ENCODE results near the gene ETV5.

The ETV5 gene

DNA sequence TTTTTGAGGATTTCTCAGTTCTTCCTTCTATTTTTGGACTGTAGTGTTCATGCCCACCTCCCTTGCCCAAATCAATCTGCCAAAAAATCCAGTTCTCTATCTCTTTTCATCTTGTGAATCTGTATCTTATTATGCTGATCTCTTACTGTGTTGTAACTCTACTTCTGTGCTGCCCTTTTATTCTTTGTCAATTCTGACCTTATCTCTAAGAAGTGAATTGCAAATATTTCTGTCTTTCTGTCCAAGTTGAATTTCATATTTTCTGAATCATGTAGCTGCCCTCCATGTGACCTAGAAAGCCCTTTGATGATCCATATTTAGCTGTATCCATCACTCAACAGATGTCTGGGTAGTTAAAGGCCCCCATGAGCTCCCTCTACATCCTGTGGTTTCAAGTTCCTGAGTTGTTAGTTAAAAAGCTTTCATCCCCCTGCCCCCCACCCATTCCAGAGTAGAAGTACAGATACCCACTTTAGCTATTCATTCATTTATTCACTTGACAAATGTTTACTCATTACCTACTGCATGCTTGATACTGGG is 33.6 kb upstream of the ETV5 start:
- Histone ChIP-seq H3K27me3 (ENCODE audit: control insufficient read depth in 5 of 5, insufficient read depth in 4 of 5, low read length in 5 of 5) (no peaks in the 10 kb centered on the region), H3K4me1 (ENCODE audit: control insufficient read depth in 5 of 5, insufficient read depth in 5 of 5, low read length in 5 of 5) (peaks cover 0 to 7% (median 0%) of the 10 kb centered on the region in 5 donors), H3K9me3 (ENCODE audit: control insufficient read depth in 5 of 5, low read length in 5 of 5) (no peaks in the 10 kb centered on the region), H3K36me3 (ENCODE audit: control insufficient read depth in 5 of 5, insufficient read depth in 5 of 5, low read length in 5 of 5) (no peaks in the 10 kb centered on the region), H3K9ac (ENCODE audit: low read length in 5 of 5) (no peak overlapping the region), H3K27ac (ENCODE audit: low read depth, low read length) (no peak overlapping the region), H3K4me3 (ENCODE audit: low read depth in 1 of 5, low read length in 5 of 5) (no peak overlapping the region)

GRCh38 chr3:186141790-186142189 is 32.9 kb upstream of the ETV5 start:
- Histone ChIP-seq H3K36me3 (ENCODE audit: control insufficient read depth in 5 of 5, insufficient read depth in 5 of 5, low read length in 5 of 5) (no peaks in the 10 kb centered on the region), H3K27me3 (ENCODE audit: control insufficient read depth in 5 of 5, insufficient read depth in 4 of 5, low read length in 5 of 5) (no peaks in the 10 kb centered on the region), H3K9ac (ENCODE audit: low read length in 5 of 5) (no peak overlapping the region), H3K27ac (ENCODE audit: low read depth, low read length) (no peak overlapping the region), H3K4me1 (ENCODE audit: control insufficient read depth in 5 of 5, insufficient read depth in 5 of 5, low read length in 5 of 5) (peaks cover 0 to 1% (median 0%) of the 10 kb centered on the region in 5 donors), H3K9me3 (ENCODE audit: control insufficient read depth in 5 of 5, low read length in 5 of 5) (no peaks in the 10 kb centered on the region), H3K4me3 (ENCODE audit: low read depth in 1 of 5, low read length in 5 of 5) (no peak overlapping the region)

DNA sequence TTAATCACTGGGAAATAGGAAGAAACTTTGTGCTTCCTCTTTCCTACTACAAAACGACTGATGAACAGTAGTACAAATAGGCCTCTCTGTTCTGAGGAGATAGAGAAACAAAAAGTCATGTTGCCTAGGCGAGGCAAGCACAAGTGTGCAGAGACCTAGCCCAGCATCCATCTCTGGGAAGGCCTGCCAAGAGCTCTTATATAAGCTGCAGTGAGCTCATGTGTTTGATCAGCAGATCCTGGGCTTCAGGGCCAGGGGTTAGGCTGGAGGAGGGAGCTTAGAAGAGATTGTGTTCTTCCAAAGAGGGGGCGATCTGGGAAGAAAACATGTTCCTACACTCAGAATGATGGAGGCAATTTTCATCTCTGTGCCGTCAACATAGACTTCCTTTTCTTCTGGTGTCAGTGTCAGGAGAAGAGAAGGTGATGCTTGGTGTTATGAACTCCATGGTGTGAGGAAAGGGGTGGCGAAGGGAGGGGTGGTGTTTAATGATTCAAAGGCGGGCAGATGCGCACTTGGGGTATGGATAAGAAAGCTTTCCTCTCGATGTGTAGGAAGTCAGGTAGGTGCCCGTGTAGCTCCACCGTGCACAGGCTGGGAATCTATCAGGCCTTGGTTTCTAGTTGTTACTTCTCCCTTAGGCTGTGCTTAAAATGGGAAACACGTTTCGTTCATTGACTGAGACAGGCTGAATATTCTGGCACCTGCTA is 29.5 kb upstream of the ETV5 start:
- H3K4me1 ChIP-seq (ENCODE audit: control insufficient read depth in 5 of 5, insufficient read depth in 5 of 5, low read length in 5 of 5) = no peaks in the 10 kb centered on the region
- no peak overlapping the region for H3K4me3 ChIP-seq (ENCODE audit: low read depth in 1 of 5, low read length in 5 of 5)
- H3K9ac ChIP-seq (ENCODE audit: low read length in 5 of 5) = no peak overlapping the region
- no peaks in the 10 kb centered on the region for H3K9me3 ChIP-seq (ENCODE audit: control insufficient read depth in 5 of 5, low read length in 5 of 5)
- H3K27me3 ChIP-seq (ENCODE audit: control insufficient read depth in 5 of 5, insufficient read depth in 4 of 5, low read length in 5 of 5) = no peaks in the 10 kb centered on the region
- H3K36me3 ChIP-seq (ENCODE audit: control insufficient read depth in 5 of 5, insufficient read depth in 5 of 5, low read length in 5 of 5) = no peaks in the 10 kb centered on the region
- H3K27ac ChIP-seq (ENCODE audit: low read depth, low read length) = no peak overlapping the region

DNA sequence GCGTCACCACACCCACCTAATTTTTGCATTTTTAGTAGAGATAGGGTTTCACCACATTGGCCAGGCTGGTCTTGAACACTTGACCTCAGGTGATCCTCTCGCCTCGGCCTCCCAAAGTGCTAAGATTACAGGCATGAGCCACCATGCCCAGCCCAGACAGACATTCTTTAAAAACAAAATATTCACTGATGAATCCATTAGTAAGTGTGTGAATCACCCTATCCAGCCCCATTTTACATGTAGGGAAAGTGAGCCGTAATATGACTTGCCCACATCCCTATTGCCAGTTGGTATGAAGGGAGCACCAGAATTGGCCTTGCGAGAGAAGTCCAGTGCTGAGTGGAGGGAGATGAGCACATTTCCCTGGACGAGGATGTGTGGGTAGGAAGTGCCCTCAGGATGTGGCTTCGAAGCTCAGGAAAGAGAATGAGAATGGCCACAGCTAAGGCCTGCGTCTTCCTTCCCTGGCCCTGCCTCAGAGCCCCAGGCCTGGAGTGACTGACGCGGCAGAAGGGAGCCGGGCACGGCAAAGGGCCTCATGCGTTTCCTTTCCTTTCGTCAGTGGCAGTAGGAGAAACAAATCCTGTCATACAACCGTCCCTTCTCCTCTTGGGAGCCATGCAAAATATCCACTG is 28.3 kb upstream of the ETV5 start:
- no peaks in the 10 kb centered on the region for H3K9me3 ChIP-seq (ENCODE audit: control insufficient read depth in 5 of 5, low read length in 5 of 5)
- no peak overlapping the region for H3K9ac ChIP-seq (ENCODE audit: low read length in 5 of 5)
- H3K27ac ChIP-seq (ENCODE audit: low read depth, low read length) = no peak overlapping the region
- H3K4me1 ChIP-seq (ENCODE audit: control insufficient read depth in 5 of 5, insufficient read depth in 5 of 5, low read length in 5 of 5) = no peaks in the 10 kb centered on the region
- H3K27me3 ChIP-seq (ENCODE audit: control insufficient read depth in 5 of 5, insufficient read depth in 4 of 5, low read length in 5 of 5) = no peaks in the 10 kb centered on the region
- H3K4me3 ChIP-seq (ENCODE audit: low read depth in 1 of 5, low read length in 5 of 5) = no peak overlapping the region
- H3K36me3 ChIP-seq (ENCODE audit: control insufficient read depth in 5 of 5, insufficient read depth in 5 of 5, low read length in 5 of 5) = no peaks in the 10 kb centered on the region

- H3K9ac ChIP-seq (ENCODE audit: low read length in 5 of 5) = no peak overlapping the region
- no peaks in the 10 kb centered on the region for H3K27me3 ChIP-seq (ENCODE audit: control insufficient read depth in 5 of 5, insufficient read depth in 4 of 5, low read length in 5 of 5)
- no peak overlapping the region for H3K27ac ChIP-seq (ENCODE audit: low read depth, low read length)
- H3K4me3 ChIP-seq (ENCODE audit: low read depth in 1 of 5, low read length in 5 of 5) = no peak overlapping the region
- no peaks in the 10 kb centered on the region for H3K9me3 ChIP-seq (ENCODE audit: control insufficient read depth in 5 of 5, low read length in 5 of 5)
- H3K4me1 ChIP-seq (ENCODE audit: control insufficient read depth in 5 of 5, insufficient read depth in 5 of 5, low read length in 5 of 5) = no peaks in the 10 kb centered on the region
- no peaks in the 10 kb centered on the region for H3K36me3 ChIP-seq (ENCODE audit: control insufficient read depth in 5 of 5, insufficient read depth in 5 of 5, low read length in 5 of 5)
These were observed 25.1 kb upstream of the ETV5 start for GRCh38 chr3:186133980-186134379.

GRCh38 chr3:186132487-186132886 is 23.6 kb upstream of the ETV5 start:
- no peak overlapping the region for H3K4me3 ChIP-seq (ENCODE audit: low read depth in 1 of 5, low read length in 5 of 5)
- H3K9ac ChIP-seq (ENCODE audit: low read length in 5 of 5) = no peak overlapping the region
- H3K9me3 ChIP-seq (ENCODE audit: control insufficient read depth in 5 of 5, low read length in 5 of 5) = no peaks in the 10 kb centered on the region
- H3K27me3 ChIP-seq (ENCODE audit: control insufficient read depth in 5 of 5, insufficient read depth in 4 of 5, low read length in 5 of 5) = no peaks in the 10 kb centered on the region
- no peaks in the 10 kb centered on the region for H3K36me3 ChIP-seq (ENCODE audit: control insufficient read depth in 5 of 5, insufficient read depth in 5 of 5, low read length in 5 of 5)
- H3K27ac ChIP-seq (ENCODE audit: low read depth, low read length) = no peak overlapping the region
- H3K4me1 ChIP-seq (ENCODE audit: control insufficient read depth in 5 of 5, insufficient read depth in 5 of 5, low read length in 5 of 5) = no peaks in the 10 kb centered on the region

DNA sequence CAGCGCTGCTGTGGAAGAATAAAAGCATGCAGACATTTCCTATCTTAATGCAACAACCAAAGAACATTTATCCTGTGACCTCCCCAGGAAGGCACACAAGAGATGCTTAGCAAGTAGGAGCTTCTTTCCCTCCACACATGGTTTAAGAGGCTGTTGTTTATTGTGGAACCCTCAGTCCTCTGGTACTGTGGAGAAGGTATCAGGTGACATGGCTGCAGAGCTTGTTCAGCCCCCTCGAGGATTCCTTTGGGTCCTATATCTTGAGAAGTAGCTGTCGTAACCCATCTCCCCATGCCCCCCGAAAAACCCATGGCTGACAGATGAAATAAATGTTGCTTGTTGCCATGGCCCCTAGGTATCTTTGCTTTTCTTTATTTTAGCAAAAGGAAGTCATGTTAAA is 20.3 kb upstream of the ETV5 start:
- Histone ChIP-seq H3K27ac (ENCODE audit: low read depth, low read length) (no peak overlapping the region), H3K4me1 (ENCODE audit: control insufficient read depth in 5 of 5, insufficient read depth in 5 of 5, low read length in 5 of 5) (no peaks in the 10 kb centered on the region), H3K27me3 (ENCODE audit: control insufficient read depth in 5 of 5, insufficient read depth in 4 of 5, low read length in 5 of 5) (peaks cover 0 to 2% (median 0%) of the 10 kb centered on the region in 5 donors), H3K36me3 (ENCODE audit: control insufficient read depth in 5 of 5, insufficient read depth in 5 of 5, low read length in 5 of 5) (no peaks in the 10 kb centered on the region), H3K9ac (ENCODE audit: low read length in 5 of 5) (no peak overlapping the region), H3K4me3 (ENCODE audit: low read depth in 1 of 5, low read length in 5 of 5) (no peak overlapping the region), H3K9me3 (ENCODE audit: control insufficient read depth in 5 of 5, low read length in 5 of 5) (no peaks in the 10 kb centered on the region)

- H3K4me3 ChIP-seq (ENCODE audit: low read depth in 1 of 5, low read length in 5 of 5) = no peak overlapping the region
- peaks cover 0 to 4% (median 0%) of the 10 kb centered on the region in 5 donors for H3K27me3 ChIP-seq (ENCODE audit: control insufficient read depth in 5 of 5, insufficient read depth in 4 of 5, low read length in 5 of 5)
- H3K9ac ChIP-seq (ENCODE audit: low read length in 5 of 5) = no peak overlapping the region
- H3K4me1 ChIP-seq (ENCODE audit: control insufficient read depth in 5 of 5, insufficient read depth in 5 of 5, low read length in 5 of 5) = no peaks in the 10 kb centered on the region
- H3K27ac ChIP-seq (ENCODE audit: low read depth, low read length) = no peak overlapping the region
- H3K36me3 ChIP-seq (ENCODE audit: control insufficient read depth in 5 of 5, insufficient read depth in 5 of 5, low read length in 5 of 5) = no peaks in the 10 kb centered on the region
- no peaks in the 10 kb centered on the region for H3K9me3 ChIP-seq (ENCODE audit: control insufficient read depth in 5 of 5, low read length in 5 of 5)
These were observed 19.3 kb upstream of the ETV5 start for GRCh38 chr3:186128158-186128557.

DNA sequence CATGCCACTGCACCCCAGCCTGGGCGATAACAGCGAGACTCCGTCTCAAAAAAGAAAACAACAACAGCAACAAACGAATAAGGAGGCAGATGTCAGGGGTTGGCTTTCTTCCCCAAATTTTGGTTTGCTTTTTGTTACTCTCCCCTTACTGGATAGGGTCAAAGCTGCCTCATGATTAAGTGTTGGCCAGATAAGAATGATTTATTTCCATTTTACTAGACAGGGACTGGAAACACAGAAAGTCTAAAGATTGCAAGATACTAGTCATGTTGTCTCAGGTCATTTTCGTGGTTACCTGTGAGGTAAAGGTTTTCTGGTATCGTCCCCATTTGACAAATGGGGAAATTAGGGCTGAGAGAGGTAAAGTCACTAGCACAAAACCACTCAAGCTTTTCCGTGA is 18.6 kb upstream of the ETV5 start:
- Histone ChIP-seq H3K9me3 (ENCODE audit: control insufficient read depth in 5 of 5, low read length in 5 of 5) (no peaks in the 10 kb centered on the region), H3K4me3 (ENCODE audit: low read depth in 1 of 5, low read length in 5 of 5) (no peak overlapping the region), H3K27me3 (ENCODE audit: control insufficient read depth in 5 of 5, insufficient read depth in 4 of 5, low read length in 5 of 5) (peaks cover 0 to 4% (median 0%) of the 10 kb centered on the region in 5 donors), H3K27ac (ENCODE audit: low read depth, low read length) (no peak overlapping the region), H3K9ac (ENCODE audit: low read length in 5 of 5) (no peak overlapping the region), H3K4me1 (ENCODE audit: control insufficient read depth in 5 of 5, insufficient read depth in 5 of 5, low read length in 5 of 5) (no peaks in the 10 kb centered on the region), H3K36me3 (ENCODE audit: control insufficient read depth in 5 of 5, insufficient read depth in 5 of 5, low read length in 5 of 5) (no peaks in the 10 kb centered on the region)

DNA sequence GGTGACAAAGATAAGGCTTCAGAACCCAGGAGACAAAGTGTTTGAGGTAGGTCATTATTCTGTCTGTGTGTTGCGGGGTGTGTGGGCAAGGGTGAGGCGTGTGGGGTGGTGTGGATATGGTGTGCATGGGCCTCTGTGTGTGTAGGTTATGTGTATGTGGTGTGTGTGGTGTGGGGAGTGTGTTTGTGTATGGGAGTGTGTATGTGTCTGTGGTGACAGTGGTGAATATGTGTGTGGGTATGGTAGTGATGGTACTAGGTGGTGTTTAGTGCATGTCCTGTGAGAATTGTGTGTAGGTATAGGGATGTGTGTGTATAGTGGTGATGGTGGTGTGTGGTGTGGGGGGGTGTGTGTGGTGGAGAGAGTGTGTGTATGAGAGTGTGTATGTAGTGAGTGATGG is 16.2 kb upstream of the ETV5 start:
- H3K9ac ChIP-seq (ENCODE audit: low read length in 5 of 5) = no peak overlapping the region
- H3K36me3 ChIP-seq (ENCODE audit: control insufficient read depth in 5 of 5, insufficient read depth in 5 of 5, low read length in 5 of 5) = no peaks in the 10 kb centered on the region
- no peak overlapping the region for H3K27ac ChIP-seq (ENCODE audit: low read depth, low read length)
- H3K4me3 ChIP-seq (ENCODE audit: low read depth in 1 of 5, low read length in 5 of 5) = no peak overlapping the region
- peaks cover 0 to 5% (median 5%) of the 10 kb centered on the region in 5 donors for H3K27me3 ChIP-seq (ENCODE audit: control insufficient read depth in 5 of 5, insufficient read depth in 4 of 5, low read length in 5 of 5)
- H3K9me3 ChIP-seq (ENCODE audit: control insufficient read depth in 5 of 5, low read length in 5 of 5) = no peaks in the 10 kb centered on the region
- no peaks in the 10 kb centered on the region for H3K4me1 ChIP-seq (ENCODE audit: control insufficient read depth in 5 of 5, insufficient read depth in 5 of 5, low read length in 5 of 5)

Measured in subcutaneous abdominal adipose tissue (tissue), 5 donors.